ENCODE results near the gene ITPKB. TPM values are rescaled to one million over a fixed set of nuclear protein-coding genes. Genes with fewer than 3 reads are reported as not detected.

The ITPKB gene
- total and polyA plus RNA-seq, 9 donors = 11.3 to 43.2 (median 20.1) TPM

- H3K4me3 ChIP-seq = no peak overlapping the region
- H3K27ac ChIP-seq = no peak overlapping the region
- H3K9me3 ChIP-seq = no peaks in the 10 kb centered on the region
- H3K27me3 ChIP-seq = no peaks in the 10 kb centered on the region
- WGBS, 3 donors = 87 to 89% (median 87%) methylated on average over 9 of the region's 9 CpGs
- no peaks in the 10 kb centered on the region for H3K36me3 ChIP-seq
- intact Hi-C loops (cut with DNase I) = no loop called here
- no peak for DNase-seq
- H3K4me1 ChIP-seq (ENCODE audit: insufficient read depth) = no peaks in the 10 kb centered on the region
- no peak for TF ChIP-seq CTCF (IDR thresholded peaks at IDR 0.05)
- TF ChIP-seq POLR2A (IDR thresholded peaks at IDR 0.05) = no peak
- TF ChIP-seq EP300 (IDR thresholded peaks at IDR 0.05) = no peak
Measured at GRCh38 chr1:226754793-226755533, 15.9 kb upstream of the ITPKB start.

- H3K27me3 ChIP-seq = no peaks in the 10 kb centered on the region
- TF ChIP-seq CTCF (IDR thresholded peaks at IDR 0.05) = no peak
- TF ChIP-seq EP300 (IDR thresholded peaks at IDR 0.05) = no peak
- no peak for TF ChIP-seq POLR2A (IDR thresholded peaks at IDR 0.05)
- no peaks in the 10 kb centered on the region for H3K36me3 ChIP-seq
- intact Hi-C loops (cut with DNase I) = no loop called here
- H3K27ac ChIP-seq = no peak overlapping the region
- H3K9me3 ChIP-seq = no peaks in the 10 kb centered on the region
- H3K4me1 ChIP-seq (ENCODE audit: insufficient read depth) = no peaks in the 10 kb centered on the region
- DNase-seq = no peak
- H3K4me3 ChIP-seq = no peak overlapping the region
- 91 to 96% (median 92%) methylated on average over 7 of the region's 7 CpGs for WGBS, 3 donors
Measured at GRCh38 chr1:226754097-226754496, 15.0 kb upstream of the ITPKB start.

GRCh38 chr1:226751703-226752102 is 12.6 kb upstream of the ITPKB start:
- intact Hi-C loops (cut with DNase I) = no loop called here
- no peak for DNase-seq
- H3K4me3 ChIP-seq = no peak overlapping the region
- H3K36me3 ChIP-seq = no peaks in the 10 kb centered on the region
- H3K4me1 ChIP-seq (ENCODE audit: insufficient read depth) = no peaks in the 10 kb centered on the region
- H3K27ac ChIP-seq = no peak overlapping the region
- no peak for TF ChIP-seq EP300 (IDR thresholded peaks at IDR 0.05)
- no peak for TF ChIP-seq CTCF (IDR thresholded peaks at IDR 0.05)
- no peak for TF ChIP-seq POLR2A (IDR thresholded peaks at IDR 0.05)
- WGBS, 3 donors = 72 to 76% (median 76%) methylated on average over 3 of the region's 3 CpGs
- H3K27me3 ChIP-seq = no peaks in the 10 kb centered on the region
- no peaks in the 10 kb centered on the region for H3K9me3 ChIP-seq

GRCh38 chr1:226751214-226751613 is 12.1 kb upstream of the ITPKB start:
- Histone ChIP-seq H3K27ac (no peak overlapping the region), H3K4me1 (ENCODE audit: insufficient read depth) (no peaks in the 10 kb centered on the region), H3K27me3 (no peaks in the 10 kb centered on the region), H3K4me3 (no peak overlapping the region), H3K36me3 (no peaks in the 10 kb centered on the region), H3K9me3 (no peaks in the 10 kb centered on the region)
- intact Hi-C loops (cut with DNase I) = no loop called here
- no peak for DNase-seq
- 87 to 89% (median 89%) methylated on average over 2 of the region's 2 CpGs for WGBS, 3 donors
- TF ChIP-seq EP300 (IDR thresholded peaks at IDR 0.05) = no peak
- TF ChIP-seq POLR2A (IDR thresholded peaks at IDR 0.05) = no peak
- TF ChIP-seq CTCF (IDR thresholded peaks at IDR 0.05) = no peak

Data from ovary (tissue), 9 donors.